Smooth muscle cell of the coronary artery (primary cell): ENCODE results near the gene CDK5. TPM values are rescaled to one million over a fixed set of nuclear protein-coding genes. Genes with fewer than 3 reads are reported as not detected.

Experiments
- total RNA-seq: library from RNA; depleted of rRNA; stranded (reverse); fragments of >200 nt; gene quantifications from 2 replicates; pipeline ENCODE4 v1.2.3, GENCODE V29; 2014; ENCODE audit warnings: low replicate concordance

Gene CDK5
- total RNA-seq, result 18.5 and 35.2 TPM in 2 replicates

DNA sequence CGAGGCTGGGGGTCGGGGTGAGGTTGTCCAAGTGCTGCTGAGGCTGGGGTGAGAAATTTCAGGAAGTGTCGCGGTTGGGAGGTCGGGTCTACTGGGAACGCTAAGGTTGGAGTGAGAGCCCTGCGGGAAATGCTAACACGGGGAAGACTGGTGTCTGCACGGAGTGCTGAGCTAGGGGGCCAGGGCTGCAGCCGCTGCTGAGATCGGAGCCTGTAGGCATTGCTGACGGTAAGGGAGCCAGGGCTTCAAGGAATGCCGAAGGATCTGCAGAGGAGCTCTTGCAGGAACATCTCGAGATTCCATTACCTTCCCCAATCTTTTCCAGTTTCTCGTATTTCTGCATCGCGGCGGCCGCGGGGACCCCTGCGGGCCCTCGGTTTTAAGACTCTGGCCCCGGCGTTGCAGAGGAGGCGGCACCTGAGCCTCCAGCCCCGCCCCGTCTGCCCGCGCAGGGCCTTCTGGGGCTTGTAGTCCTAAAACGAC is at the start of gene CDK5:
Gene CDK5, minus strand, starts transcription at position 392 of the 483 bp plus-strand sequence. Its CDS starts 49 bp downstream, at position 343.

DNA sequence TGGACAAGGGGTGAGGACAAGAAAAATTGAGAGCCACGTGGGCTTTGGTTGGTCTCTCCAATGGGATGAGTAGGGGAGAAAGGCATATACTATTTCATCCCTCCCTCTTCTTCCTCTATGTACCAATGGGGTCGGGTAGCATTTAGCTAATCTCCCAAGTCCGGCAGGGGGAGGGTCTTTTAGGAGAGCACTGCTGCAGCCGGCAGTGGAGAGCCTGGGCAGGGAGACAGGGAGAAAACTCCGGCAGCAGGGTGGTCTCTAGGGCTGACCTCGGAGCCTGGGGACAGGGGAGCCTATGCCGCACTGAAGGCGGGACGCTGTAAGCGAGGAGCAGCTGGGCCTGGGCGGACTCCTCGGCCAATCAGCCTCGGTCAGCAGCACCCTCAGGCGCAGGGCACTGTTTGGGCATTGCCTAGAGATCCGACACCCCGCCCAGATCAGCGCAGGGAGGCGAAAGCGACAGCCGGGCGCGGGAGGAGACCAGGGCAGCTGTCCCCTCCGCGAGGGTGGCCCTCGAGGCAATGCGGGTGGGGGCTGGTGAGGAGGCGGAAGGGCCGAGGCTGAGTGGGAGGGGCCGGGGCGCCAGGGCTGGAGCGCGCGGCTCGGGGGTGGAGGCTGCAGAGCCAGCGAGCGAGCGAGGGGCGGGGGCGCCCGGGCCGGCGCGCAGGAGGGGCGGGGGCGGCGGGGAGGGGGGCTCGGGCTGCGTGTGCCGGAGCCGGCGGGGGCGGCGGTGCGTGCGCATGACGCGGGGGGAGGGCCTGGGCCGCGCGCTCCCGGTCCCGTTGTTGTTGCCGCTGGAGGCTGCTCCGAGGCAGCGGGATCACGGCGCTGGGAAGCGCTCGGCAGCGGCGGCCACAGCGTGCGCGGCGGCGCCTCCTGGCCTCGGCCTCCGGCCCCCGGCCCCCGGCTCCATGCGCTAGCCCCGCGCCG is 28.3 kb upstream of the CDK5 start, which contains the start of gene AGAP3:
Gene AGAP3, plus strand, starts transcription at position 785 of the 930 bp plus-strand sequence. CDS start 267 bp downstream, outside the sequence.

DNA sequence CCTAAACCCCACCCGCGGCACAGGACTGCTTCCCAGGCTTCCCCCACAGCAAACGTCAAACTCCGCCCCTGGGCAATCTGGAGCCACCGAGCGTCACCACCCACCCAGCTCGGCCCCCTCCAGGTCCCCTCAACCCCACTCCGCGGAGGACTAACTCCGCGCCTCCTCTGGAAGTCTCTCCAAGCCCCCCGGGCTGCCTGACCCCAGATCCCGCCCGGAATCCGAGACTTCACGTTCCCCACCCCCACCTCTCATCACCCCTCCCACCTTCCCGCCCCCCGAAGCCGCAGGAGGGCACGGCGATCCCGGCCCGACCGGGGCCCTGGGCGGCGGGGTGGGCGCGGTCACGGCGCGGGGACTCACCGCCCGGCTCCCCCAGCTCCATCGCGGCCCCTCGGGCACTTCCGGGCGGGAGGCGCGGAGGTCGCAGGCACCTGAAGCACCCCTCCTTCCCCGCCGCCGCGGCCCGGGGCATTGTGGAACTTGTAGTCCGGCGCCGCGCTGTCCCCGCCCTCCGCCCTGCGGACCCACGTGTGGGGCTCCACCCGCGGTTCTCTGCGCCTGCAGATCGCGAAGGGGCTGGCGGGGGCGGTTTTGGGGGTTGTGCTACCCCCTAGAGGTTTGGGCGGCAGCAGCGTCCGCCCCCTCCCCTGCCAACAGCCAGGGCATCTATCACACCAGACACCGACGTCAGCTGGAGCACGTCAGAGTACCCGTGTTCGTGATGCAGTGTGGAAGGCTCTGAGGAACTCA is 25.6 kb upstream of the CDK5 start, which contains the start of gene TMUB1:
Gene TMUB1, minus strand, starts transcription at position 423 of the 753 bp plus-strand sequence. CDS start 930 bp downstream, outside the sequence.

DNA sequence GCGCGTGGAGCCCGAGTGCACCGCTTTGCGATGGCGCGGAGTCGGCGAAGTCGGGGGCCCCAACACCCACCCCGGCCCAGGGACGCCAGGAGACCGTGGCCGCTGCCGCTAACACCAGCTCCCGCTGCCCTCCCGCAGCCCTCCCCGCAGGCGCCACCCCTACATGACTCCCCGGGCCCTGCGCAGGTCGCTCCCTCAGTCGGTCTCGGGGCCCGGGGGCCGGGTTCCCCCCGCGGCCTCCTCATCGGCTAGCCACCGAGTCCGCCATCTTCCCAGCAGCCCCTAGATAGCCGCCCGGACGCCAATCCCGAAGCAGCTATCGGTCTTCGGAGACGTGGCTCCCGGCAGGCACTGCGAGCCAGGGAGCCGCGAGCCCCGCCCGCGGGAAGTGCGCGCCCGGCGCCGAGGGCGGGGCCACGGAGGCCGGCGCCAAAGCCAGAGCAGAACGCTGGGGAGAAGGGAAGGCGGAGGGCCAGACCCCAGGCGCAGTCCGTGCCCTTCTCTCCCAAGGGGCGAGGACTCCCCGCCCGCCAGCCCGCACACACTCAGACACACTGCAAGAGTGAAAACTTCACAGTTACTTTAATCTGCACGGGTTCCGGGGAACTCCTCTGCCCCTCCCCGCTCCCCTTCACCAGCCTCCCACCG is 22.9 kb upstream of the CDK5 start, which contains the start of gene FASTK:
Gene FASTK, minus strand, starts transcription at position 288 of the 648 bp plus-strand sequence. Its CDS starts 43 bp downstream, at position 245.

DNA sequence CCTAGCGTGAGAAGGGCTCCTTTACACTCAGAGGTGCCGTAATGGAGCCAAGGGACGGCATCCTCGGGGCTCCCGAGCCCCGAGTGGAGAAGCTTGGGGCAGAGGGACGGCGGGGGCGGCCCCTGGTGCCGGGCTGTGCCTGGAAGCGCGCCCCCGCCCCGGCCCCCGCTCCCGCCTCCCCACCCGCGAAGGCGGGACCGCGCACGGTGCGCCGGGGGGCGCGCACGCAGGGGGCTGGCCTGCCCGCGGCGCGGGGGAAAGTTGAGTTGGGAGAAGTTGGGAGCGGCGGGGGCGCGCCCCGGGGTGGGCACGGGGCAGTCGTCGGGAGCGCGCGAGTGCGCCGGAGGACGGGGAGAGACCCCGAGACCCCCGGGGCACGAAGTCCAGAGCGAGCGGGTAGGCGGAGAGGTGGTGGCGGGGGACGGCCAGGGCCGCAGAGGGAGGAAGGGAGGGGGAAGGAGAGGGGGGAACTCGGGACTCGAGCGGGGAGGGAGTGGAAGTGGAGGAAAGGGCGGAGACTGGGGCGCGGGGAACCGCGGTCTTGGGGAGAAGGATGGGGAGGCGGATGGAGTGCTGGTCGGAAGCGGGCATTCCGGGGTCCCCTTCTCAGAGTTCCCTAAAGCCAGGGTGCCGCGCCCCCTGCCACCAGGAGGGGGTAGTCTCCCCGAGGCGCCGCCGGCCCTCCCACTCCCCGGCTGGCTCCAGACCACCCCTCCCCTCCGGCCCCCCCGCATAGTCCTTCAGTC is 1.8 kb upstream of the CDK5 start, which contains the start of gene SLC4A2:
Gene SLC4A2, plus strand, starts transcription at position 223 of the 746 bp plus-strand sequence. CDS start 2,399 bp downstream, outside the sequence.

DNA sequence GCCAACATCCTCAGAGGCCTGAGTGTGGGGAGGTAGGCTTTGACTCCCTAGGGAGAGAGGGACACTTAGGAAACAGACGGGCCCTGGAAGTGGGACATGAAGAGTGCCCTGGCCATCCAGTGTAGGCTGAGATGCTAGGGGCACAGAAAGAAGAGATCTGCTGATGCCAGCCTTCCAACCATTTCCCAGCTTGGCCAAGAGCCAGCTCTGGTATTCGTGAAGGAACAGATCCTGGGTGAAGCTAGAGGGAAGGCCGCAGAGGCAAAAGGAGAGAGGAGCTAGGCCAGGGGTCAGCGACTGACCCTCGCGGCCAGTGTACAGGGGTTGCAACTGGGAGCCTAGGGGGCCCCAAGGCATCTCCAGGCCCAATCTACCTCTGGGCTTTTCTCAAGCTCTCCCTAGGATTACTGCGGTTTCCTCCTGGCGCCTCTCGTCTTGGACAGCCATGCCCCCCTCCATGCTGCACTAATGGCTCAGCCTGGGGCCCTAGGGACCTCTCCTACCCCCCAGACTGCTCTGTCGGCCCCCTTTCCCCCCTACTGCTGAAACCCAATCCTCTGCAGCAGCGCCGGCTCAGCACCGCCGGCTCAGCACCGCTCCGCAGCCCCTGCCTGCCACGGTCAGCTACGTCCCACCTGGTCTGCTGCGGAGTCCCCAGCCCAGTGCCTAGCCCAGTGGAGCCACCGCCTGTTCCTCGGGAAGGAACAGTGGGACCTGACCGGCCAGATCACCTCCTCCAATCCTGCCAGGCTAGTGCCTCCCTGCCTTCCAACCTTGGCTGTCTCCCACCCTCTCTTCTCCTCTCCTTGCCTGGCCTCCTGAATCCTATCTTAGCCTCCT is 9.5 kb downstream of the CDK5 start, which contains the start of gene ASIC3:
Gene ASIC3, plus strand, starts transcription at position 556 of the 840 bp plus-strand sequence. CDS start 355 bp downstream, outside the sequence.

DNA sequence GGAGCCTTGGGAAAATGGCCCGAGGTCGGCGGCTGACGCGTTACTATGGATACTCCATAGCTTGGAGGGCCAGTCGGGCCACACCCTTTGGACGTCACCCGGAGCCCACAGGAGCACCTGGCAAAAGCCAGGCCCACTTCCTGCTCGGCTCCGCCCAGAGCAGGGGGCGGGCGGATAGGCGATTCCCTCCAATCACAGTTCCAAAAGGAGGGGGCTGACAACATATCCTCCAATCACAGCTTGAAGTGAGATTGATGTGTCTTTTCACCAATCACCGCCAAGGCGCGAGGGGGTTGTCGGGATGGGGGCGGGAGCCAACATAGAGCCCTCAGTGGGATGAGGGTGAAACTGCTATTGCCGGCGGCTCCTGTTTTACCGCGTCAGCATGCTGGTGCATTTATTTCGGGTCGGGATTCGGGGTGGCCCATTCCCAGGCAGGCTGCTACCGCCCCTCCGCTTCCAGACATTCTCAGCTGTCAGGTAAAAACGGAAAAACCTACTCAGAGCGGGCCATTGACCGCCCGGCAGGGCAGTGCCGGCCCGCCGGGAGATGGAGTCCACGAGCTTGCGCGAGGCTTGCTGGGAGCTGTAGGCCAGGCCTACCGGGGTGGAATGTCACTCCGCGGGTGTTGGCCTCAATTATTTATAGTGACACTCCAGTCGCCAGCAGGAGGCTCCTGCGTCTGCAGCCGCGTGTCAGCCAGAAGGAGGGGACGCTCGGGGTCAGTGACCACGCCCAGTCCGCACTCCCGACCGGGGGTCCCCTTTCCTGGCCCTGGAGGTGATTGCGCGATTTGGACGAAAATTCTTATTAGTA is 29.4 kb downstream of the CDK5 start, which contains the start of gene ABCB8:
Gene ABCB8, plus strand, starts transcription at position 320 of the 817 bp plus-strand sequence. Its CDS starts 66 bp downstream, at position 386.

DNA sequence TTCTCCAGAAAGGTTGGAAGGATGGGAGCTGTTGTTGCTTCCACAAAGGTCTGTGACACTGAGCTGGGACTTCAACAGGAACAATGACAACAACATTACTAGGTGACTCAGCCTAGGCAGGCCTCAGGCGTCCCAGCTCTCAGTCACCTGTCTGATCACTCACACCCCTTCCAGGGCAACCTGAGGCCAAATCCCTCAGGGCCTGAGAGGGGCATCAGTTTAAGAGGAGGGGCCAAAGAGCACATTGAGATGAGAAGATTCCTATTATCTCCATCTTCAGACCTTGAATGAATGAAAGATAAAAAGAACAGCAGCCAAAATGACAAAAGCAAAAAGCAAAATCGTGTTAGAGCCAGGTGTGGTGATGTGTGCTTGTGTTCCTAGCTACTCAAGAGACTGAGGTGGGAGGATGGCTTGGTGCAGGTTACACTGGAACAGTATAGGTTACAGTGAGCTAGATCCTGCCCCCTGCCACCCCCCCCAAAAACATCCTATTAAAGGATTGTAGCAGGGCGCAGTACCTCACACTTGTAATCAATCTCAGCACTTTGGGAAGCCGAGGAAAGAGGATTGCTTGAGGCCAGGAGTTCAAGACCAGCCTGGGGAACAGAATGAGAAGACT is 33.2 kb downstream of the CDK5 start, which contains the start of gene ATG9B:
Gene ATG9B, minus strand, starts transcription at position 60 of the 622 bp plus-strand sequence. CDS start 71 bp downstream, outside the sequence.

Other genes starting within 250 kb of the CDK5 start
- not detected in 2 replicates for gene AOC1, start 205.4 kb downstream of the CDK5 start, total RNA-seq
- 0.08 TPM in 1 of 2 replicates, not detected in the other for gene KCNH2, start 79.6 kb downstream of the CDK5 start, total RNA-seq
- gene NOS3, start 66.9 kb downstream of the CDK5 start, total RNA-seq, result 0.53 and 1.3 TPM in 2 replicates
- gene ATG9B, start 33.4 kb downstream of the CDK5 start, total RNA-seq, result 0.23 TPM in 1 of 2 replicates, not detected in the other
- 17.1 and 24.2 TPM in 2 replicates for gene ABCB8, start 29.4 kb downstream of the CDK5 start, total RNA-seq
- 0.23 TPM in 1 of 2 replicates, not detected in the other for gene ASIC3, start 9.4 kb downstream of the CDK5 start, total RNA-seq
- gene SLC4A2, start 1.7 kb upstream of the CDK5 start, total RNA-seq, result 89.1 and 103 TPM in 2 replicates
- gene FASTK, start 22.9 kb upstream of the CDK5 start, total RNA-seq, result 40.1 and 78.2 TPM in 2 replicates
- gene TMUB1, start 25.6 kb upstream of the CDK5 start, total RNA-seq, result 7.8 and 22.4 TPM in 2 replicates
- gene AGAP3, start 28.6 kb upstream of the CDK5 start, total RNA-seq, result 31.1 and 36.3 TPM in 2 replicates
- not detected in 2 replicates for gene GBX1, start 109.8 kb upstream of the CDK5 start, total RNA-seq
- gene ASB10, start 129.4 kb upstream of the CDK5 start, total RNA-seq, result not detected in 2 replicates
- gene H2BK1, start 152.6 kb upstream of the CDK5 start, total RNA-seq, result not detected in 2 replicates
- 39.8 and 50.4 TPM in 2 replicates for gene ABCF2, start 169.3 kb upstream of the CDK5 start, total RNA-seq
- 40.2 and 71.5 TPM in 2 replicates for gene CHPF2, start 174.6 kb upstream of the CDK5 start, total RNA-seq
- gene SMARCD3, start 190.8 kb upstream of the CDK5 start, total RNA-seq, result 20.7 and 55.0 TPM in 2 replicates